ENCODE results near the gene NFYB.

The NFYB gene

DNA sequence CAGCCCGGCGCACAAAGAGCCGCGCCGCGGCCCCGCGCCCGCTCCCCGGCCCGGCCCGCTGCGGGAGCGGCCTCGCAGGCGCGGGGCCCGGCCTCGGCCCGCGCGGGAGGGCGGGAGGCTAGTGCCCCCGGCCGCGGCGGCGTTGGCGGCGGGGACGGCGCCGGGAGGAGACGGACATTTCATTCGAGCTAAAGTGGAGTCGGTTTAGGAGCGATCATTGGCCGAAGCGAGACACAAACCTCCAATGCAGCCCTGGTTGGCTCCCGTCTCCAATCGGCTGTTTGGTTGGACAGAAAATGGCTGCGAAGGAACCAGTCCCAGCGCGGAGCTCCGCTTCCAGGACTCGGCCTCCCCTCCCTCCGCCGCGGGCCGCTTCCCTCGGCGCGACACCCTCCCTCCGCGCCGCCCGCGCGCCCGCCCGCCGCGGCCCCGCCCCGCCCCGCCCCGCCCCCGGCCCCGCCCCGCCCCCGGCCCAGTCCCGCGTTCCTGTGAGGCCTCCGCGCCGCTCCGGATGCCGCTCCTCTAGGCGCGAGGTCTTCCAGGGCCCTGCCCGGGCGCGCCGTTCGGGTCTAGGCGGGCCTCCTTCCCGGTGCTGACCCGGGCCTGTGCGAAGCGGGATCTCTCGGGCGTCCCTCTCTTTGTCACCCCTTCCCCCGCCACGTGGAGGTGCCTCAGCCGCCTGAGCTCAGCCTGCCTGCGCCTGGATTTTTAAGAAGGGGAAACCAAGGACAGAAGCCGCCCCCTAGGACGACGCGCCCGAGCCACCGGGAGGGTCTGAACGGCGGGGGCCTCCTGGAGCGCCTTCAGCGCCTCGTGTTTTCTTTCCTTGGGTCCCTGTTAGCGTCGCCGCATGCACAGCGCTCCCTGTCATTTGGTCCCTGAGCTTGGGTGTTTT lies at the start of gene NFYB:
Gene NFYB (minus strand): TSS at position 309 of the 895 bp plus-strand sequence. CDS start 2,757 bp downstream, outside the sequence.
- Histone ChIP-seq H3K4me3 (ENCODE audit: low read depth, low read length) (peak within 1 kb of the TSS; percentile 97), H3K79me2 (ENCODE audit: control insufficient read depth, insufficient read depth, low read length, unreplicated experiment) (peaks cover 35% of the 10 kb centered on the region), H3K27ac (ENCODE audit: low read depth, low read length) (peak within 1 kb of the TSS; percentile 28), H3K4me1 (ENCODE audit: control insufficient read depth, insufficient read depth, low read length, unreplicated experiment) (peaks cover 34% of the 10 kb centered on the region), H2AFZ (ENCODE audit: low read length, unreplicated experiment) (peak within 1 kb of the TSS; percentile 81), H3K36me3 (ENCODE audit: insufficient read depth, low read length) (peaks cover 7% of the 10 kb centered on the region), H3K27me3 (ENCODE audit: insufficient read depth, low read length) (no peaks in the 10 kb centered on the region)

DNA sequence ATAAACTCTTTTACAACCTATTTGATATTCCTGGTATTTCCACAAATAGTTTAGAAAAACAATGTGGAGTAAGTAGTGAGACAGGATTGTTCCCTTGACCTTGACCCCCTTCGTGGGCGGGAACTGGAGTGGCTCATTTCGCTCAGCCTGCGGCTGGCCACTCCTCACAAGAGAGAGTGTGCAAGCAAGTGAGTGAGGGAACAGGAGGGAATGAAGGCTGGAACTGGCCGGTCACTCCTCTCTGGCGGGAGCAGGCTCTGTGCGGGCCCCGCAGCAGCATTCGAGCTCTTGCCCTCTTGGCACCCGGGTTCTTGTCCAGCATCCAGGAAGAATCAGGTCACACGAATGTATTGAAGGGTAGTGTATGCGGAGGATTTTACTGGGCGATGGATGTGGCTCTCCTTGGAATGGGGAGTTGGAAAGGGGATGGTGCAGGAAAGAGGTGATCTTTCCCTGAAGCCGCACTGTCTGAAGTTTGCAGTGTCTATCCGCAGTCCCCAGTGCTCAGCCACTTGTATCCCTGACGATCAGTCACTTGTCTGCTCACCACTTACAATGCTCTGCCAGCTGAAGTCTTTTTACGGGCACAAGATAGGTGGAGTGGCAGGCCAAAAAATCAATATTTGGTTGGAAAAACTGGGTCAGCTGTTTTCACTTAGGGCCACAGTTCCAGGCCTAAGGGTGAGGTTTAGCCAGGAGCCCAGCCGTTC lies 49.6 kb upstream of the NFYB start:
- no peaks in the 10 kb centered on the region for H3K79me2 ChIP-seq (ENCODE audit: control insufficient read depth, insufficient read depth, low read length, unreplicated experiment)
- no peak overlapping the region for H2AFZ ChIP-seq (ENCODE audit: low read length, unreplicated experiment)

DNA sequence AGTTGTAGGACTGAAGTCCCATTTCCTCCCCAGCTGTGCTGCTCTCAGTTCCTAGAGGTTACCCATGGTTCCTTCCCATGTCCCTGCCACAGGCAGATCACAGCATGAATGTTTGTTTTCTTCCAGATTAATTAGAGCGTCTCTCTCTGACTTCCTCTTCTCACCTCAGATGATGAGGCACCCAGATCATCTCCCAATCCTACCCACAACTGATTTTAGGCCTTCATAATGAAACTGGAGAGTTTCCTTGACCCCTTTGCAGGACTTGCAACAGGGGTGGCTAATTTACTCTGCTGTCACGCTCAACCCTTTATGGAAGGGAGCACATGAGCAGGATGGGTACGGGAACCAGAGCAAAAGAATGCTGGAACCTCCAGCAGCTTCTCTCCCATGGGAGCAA lies 45.4 kb upstream of the NFYB start:
- H3K4me3 ChIP-seq (ENCODE audit: low read depth, low read length) = no peak overlapping the region
- H3K27me3 ChIP-seq (ENCODE audit: insufficient read depth, low read length) = no peaks in the 10 kb centered on the region
- H3K27ac ChIP-seq (ENCODE audit: low read depth, low read length) = no peak overlapping the region
- no peak overlapping the region for H2AFZ ChIP-seq (ENCODE audit: low read length, unreplicated experiment)
- peaks cover 28% of the 10 kb centered on the region for H3K4me1 ChIP-seq (ENCODE audit: control insufficient read depth, insufficient read depth, low read length, unreplicated experiment)
- no peaks in the 10 kb centered on the region for H3K36me3 ChIP-seq (ENCODE audit: insufficient read depth, low read length)
- H3K79me2 ChIP-seq (ENCODE audit: control insufficient read depth, insufficient read depth, low read length, unreplicated experiment) = no peaks in the 10 kb centered on the region

More for the DNA sequence above, 49.6 kb upstream of the NFYB start:
- Histone ChIP-seq H3K4me1 (ENCODE audit: control insufficient read depth, insufficient read depth, low read length, unreplicated experiment) (peaks cover 5% of the 10 kb centered on the region), H3K36me3 (ENCODE audit: insufficient read depth, low read length) (no peaks in the 10 kb centered on the region), H3K4me3 (ENCODE audit: low read depth, low read length) (no peak overlapping the region), H3K27ac (ENCODE audit: low read depth, low read length) (no peak overlapping the region), H3K27me3 (ENCODE audit: insufficient read depth, low read length) (no peaks in the 10 kb centered on the region)

DNA sequence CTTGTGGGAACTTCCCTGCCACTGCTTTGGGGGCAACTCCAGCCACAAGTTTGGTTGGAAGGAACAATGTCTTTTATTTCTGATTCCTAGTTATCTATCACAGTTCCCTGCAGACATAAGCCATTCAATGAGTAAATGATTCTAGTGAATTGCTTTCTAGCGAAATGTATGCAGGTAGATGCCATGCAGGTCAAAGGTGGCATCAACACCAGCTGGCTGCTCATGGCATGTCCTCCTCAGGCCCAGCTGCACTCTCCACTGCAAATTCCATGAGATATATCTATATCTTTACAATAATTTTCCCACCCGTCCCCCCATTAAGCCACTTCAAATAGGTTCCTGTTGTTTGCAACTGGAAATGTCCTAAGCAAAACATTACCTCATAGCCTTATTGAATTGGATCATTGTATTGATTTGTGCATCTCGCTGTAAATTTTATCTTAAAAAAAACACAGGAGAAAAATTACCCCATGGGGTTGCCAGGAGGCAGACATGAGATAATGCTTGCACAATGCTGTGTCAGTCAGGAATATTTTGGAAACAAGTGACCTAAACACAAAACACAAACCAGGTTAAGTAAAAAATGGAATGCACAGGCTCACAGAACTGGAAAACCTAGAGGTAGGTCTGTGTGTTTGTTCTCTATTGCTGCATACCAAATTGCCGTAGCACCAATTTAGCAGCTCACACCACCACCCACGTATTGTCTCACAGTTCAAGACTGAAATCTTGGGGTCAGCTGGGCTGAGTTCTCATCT lies 44.8 kb upstream of the NFYB start:
- Histone ChIP-seq H3K36me3 (ENCODE audit: insufficient read depth, low read length) (no peaks in the 10 kb centered on the region), H3K79me2 (ENCODE audit: control insufficient read depth, insufficient read depth, low read length, unreplicated experiment) (no peaks in the 10 kb centered on the region), H3K4me1 (ENCODE audit: control insufficient read depth, insufficient read depth, low read length, unreplicated experiment) (peaks cover 34% of the 10 kb centered on the region), H2AFZ (ENCODE audit: low read length, unreplicated experiment) (no peak overlapping the region), H3K4me3 (ENCODE audit: low read depth, low read length) (no peak overlapping the region; the same call in 1 of the 2 replicates), H3K27ac (ENCODE audit: low read depth, low read length) (peak overlapping the region; percentile 55), H3K27me3 (ENCODE audit: insufficient read depth, low read length) (no peaks in the 10 kb centered on the region)

DNA sequence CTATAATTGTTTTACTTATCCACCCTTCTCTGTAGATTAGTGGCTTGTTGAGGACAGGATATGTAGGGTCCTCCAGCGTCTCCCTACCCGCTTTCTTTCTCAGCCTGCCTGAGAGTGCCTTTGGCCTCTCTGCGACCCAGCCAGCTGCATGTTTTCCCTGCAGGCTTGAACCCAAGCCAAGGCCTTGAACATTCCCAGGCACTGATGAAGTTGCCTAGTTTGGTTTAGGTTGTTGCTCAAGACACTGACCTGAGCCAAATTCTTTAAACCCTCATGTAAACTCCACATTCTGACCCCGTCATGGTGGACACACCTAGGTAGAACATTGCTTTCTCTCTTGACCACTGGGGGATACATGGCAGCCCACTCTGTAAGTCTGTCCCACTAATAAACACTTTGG lies 44.1 kb upstream of the NFYB start:
- no peak overlapping the region for H2AFZ ChIP-seq (ENCODE audit: low read length, unreplicated experiment)
- H3K36me3 ChIP-seq (ENCODE audit: insufficient read depth, low read length) = no peaks in the 10 kb centered on the region
- peaks cover 39% of the 10 kb centered on the region for H3K4me1 ChIP-seq (ENCODE audit: control insufficient read depth, insufficient read depth, low read length, unreplicated experiment)
- H3K27me3 ChIP-seq (ENCODE audit: insufficient read depth, low read length) = no peaks in the 10 kb centered on the region
- no peaks in the 10 kb centered on the region for H3K79me2 ChIP-seq (ENCODE audit: control insufficient read depth, insufficient read depth, low read length, unreplicated experiment)
- no peak overlapping the region; the same call in 1 of the 2 replicates for H3K4me3 ChIP-seq (ENCODE audit: low read depth, low read length)
- H3K27ac ChIP-seq (ENCODE audit: low read depth, low read length) = peak overlapping the region; percentile 55

DNA sequence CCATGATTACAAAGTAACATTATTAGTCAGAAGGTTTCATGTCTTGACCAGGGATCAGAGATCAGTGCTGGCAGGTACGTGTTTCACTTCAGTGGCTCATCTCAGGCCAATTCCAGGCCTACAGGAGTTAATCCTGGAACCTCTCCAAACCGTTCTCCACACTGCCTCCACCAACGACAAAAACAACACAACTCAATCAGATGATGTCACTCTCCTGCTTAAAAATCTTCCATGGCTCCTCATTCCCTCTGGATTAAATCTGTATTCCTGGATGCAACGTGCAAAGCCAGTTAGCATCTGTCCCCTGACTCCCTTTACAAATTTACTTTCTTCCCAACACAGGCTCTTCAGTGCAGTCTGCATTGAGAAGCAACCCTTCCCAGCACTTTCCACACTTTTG lies 43.3 kb upstream of the NFYB start:
- Histone ChIP-seq H3K27me3 (ENCODE audit: insufficient read depth, low read length) (no peaks in the 10 kb centered on the region), H3K79me2 (ENCODE audit: control insufficient read depth, insufficient read depth, low read length, unreplicated experiment) (no peaks in the 10 kb centered on the region), H3K27ac (ENCODE audit: low read depth, low read length) (no peak overlapping the region), H3K4me3 (ENCODE audit: low read depth, low read length) (no peak overlapping the region), H3K4me1 (ENCODE audit: control insufficient read depth, insufficient read depth, low read length, unreplicated experiment) (peaks cover 45% of the 10 kb centered on the region), H2AFZ (ENCODE audit: low read length, unreplicated experiment) (no peak overlapping the region), H3K36me3 (ENCODE audit: insufficient read depth, low read length) (no peaks in the 10 kb centered on the region)

GRCh38 chr12:104180374-104180773 lies 42.4 kb upstream of the NFYB start:
- Histone ChIP-seq H3K27ac (ENCODE audit: low read depth, low read length) (no peak overlapping the region), H3K36me3 (ENCODE audit: insufficient read depth, low read length) (no peaks in the 10 kb centered on the region), H3K79me2 (ENCODE audit: control insufficient read depth, insufficient read depth, low read length, unreplicated experiment) (no peaks in the 10 kb centered on the region), H3K4me1 (ENCODE audit: control insufficient read depth, insufficient read depth, low read length, unreplicated experiment) (peaks cover 45% of the 10 kb centered on the region), H2AFZ (ENCODE audit: low read length, unreplicated experiment) (no peak overlapping the region), H3K27me3 (ENCODE audit: insufficient read depth, low read length) (no peaks in the 10 kb centered on the region), H3K4me3 (ENCODE audit: low read depth, low read length) (no peak overlapping the region)

GRCh38 chr12:104177663-104178501 lies 39.9 kb upstream of the NFYB start:
- H3K4me1 ChIP-seq (ENCODE audit: control insufficient read depth, insufficient read depth, low read length, unreplicated experiment) = peaks cover 43% of the 10 kb centered on the region
- no peaks in the 10 kb centered on the region for H3K36me3 ChIP-seq (ENCODE audit: insufficient read depth, low read length)
- H2AFZ ChIP-seq (ENCODE audit: low read length, unreplicated experiment) = peak overlapping the region; percentile 78
- H3K27ac ChIP-seq (ENCODE audit: low read depth, low read length) = peak overlapping the region; percentile 91
- peak overlapping the region; percentile 41 for H3K4me3 ChIP-seq (ENCODE audit: low read depth, low read length)
- H3K27me3 ChIP-seq (ENCODE audit: insufficient read depth, low read length) = no peaks in the 10 kb centered on the region
- H3K79me2 ChIP-seq (ENCODE audit: control insufficient read depth, insufficient read depth, low read length, unreplicated experiment) = no peaks in the 10 kb centered on the region

DNA sequence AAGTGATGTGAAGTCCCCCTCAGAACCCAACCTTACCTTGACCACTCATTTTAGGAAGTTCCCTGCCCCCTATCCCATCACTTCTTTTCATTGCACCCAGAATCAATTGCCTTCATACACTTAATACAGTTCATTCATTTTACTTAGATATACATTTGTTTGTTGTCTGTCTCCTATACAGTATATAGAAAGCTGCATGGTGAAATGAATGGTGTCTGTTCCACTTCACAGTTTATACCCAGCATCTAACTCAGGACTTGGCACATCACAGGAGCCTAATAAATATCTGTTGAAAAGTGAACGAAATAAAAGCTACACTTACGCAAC lies 39.3 kb upstream of the NFYB start:
- H3K27me3 ChIP-seq (ENCODE audit: insufficient read depth, low read length) = no peaks in the 10 kb centered on the region
- H3K4me1 ChIP-seq (ENCODE audit: control insufficient read depth, insufficient read depth, low read length, unreplicated experiment) = peaks cover 37% of the 10 kb centered on the region
- peak overlapping the region; percentile 15; the same call in 1 of the 2 replicates for H3K4me3 ChIP-seq (ENCODE audit: low read depth, low read length)
- peak overlapping the region; percentile 91 for H3K27ac ChIP-seq (ENCODE audit: low read depth, low read length)
- H3K79me2 ChIP-seq (ENCODE audit: control insufficient read depth, insufficient read depth, low read length, unreplicated experiment) = no peaks in the 10 kb centered on the region
- H2AFZ ChIP-seq (ENCODE audit: low read length, unreplicated experiment) = peak overlapping the region; percentile 29
- no peaks in the 10 kb centered on the region for H3K36me3 ChIP-seq (ENCODE audit: insufficient read depth, low read length)

Data from ACC112 (cell line).